ENCODE results near the gene METTL9.
"Not testable (repeated sequence)": the region's sequence is repeated elsewhere in the genome, so short reads cannot be mapped to it uniquely, and the experiment has no call there.

The METTL9 gene

DNA sequence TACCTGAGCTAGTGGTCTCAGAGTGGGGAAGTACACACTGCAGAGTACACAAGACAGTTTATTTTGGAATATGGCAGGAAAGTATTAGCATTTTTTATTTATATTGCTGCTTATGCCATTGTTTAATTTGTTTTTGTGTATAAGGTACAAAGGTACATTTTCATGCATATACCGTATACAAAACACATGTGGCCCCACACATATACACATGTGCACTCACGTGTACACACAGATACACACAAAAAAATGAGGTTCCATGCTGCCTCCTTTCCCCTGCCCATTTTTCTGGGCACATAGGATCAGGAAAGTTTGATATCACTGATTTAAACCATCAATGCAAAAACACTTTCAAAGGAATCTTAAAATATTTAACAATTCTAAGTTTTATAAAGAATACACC is 40.1 kb downstream of the METTL9 start:
- no peak for DNase-seq

DNA sequence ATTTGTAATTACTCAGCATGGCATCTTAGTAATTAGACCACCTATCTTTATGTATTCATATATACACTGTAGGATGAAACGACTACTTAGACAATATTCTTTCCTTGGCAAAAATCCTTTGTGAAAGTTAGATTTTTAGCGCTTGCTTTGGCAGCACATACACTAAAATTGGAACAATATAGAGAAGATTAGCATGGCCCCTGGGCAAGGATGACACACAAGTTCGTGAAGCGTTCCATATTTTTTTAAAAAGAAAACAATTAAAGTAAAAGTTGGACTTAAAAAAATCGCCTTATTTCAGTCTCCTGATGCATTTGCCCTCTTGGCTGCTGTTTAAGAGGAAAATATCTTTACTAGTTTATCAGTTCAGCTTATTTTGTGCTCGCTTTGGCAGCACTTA is 42.5 kb downstream of the METTL9 start:
- no peak for DNase-seq

GRCh38 chr16:21642861-21643260 is 43.5 kb downstream of the METTL9 start:
- DNase-seq = no peak

DNA sequence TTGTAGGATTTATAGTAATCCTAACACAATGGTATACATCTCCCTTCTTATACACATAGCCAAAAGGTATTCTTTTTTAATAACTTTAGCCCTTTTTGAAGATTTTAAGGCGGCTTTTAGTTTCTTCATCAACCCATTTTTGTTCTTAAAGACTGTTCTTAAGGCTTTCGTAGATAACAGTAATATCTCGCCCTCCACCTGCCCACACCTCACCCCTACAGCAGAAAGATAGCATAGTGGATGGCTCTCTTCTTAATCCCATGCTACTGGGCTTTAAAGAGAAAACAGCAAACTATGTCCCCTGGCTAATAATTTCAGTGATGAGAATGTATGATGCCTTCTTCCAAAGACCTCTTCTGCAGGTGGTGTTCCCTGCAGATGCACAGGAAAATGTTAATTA is 44.4 kb downstream of the METTL9 start:
- no peak for DNase-seq

- no peak for DNase-seq
Observed at GRCh38 chr16:21644674-21645073, 45.3 kb downstream of the METTL9 start.

GRCh38 chr16:21645261-21645721 is 45.9 kb downstream of the METTL9 start:
- no peak for DNase-seq

DNA sequence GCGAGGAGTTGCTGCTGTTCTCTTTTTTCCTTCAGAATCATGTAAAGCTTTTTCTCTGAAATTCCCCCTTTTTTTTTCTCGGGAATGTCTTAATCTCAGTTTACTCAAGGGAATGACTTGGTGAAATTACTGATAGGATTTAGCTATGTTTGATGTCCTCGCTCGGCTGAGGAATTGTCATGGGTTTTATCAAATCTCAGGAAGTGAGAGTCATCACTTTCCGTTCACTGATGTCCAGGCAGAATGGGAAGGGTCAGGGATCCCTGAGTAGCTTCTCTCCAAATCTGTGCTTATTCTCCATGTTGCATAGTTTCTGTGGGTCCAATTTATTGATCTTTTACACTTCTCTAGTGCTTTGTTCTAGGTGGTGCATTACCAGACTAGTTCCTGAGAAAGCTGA is 46.7 kb downstream of the METTL9 start:
- no peak for DNase-seq

DNA sequence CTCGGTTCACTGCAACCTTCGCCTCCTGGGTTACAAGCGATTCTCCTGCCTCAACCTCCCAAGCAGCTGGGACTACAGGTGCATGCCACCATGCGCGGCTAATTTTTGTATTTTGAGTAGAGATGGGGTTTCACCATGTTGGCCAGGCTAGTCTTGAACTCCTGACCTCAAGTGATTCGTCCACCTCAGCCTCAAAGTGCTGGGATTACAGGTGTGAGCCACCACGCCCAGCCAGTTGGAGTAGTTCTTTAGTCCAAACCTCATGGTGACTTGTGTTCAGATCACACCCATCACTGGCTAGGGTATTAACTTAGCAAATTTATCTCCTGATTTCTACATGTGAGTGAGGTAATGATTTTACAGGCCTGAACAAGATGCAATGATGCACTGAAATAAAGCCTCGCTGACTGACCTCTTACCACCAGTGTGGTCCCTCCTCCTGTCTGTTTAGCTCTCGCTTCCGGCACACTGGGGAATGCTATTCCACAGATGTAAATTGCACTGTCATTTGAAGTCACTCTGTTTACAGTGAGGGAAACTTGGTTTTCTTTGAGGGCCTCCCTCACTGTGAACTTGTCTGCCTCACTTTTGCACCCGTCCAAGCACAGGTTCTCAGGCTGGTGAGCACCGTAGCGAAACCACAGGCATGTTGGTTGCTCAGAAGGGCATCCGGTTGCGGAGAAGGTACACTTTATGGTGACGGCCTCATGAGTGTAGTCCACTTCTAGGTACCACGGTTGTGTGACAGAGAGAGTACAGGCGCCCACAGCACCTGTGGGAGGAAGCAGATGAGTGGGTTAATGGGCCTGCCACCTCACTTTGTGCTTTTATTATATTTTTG is 47.6 kb downstream of the METTL9 start:
- no peak for DNase-seq

DNA sequence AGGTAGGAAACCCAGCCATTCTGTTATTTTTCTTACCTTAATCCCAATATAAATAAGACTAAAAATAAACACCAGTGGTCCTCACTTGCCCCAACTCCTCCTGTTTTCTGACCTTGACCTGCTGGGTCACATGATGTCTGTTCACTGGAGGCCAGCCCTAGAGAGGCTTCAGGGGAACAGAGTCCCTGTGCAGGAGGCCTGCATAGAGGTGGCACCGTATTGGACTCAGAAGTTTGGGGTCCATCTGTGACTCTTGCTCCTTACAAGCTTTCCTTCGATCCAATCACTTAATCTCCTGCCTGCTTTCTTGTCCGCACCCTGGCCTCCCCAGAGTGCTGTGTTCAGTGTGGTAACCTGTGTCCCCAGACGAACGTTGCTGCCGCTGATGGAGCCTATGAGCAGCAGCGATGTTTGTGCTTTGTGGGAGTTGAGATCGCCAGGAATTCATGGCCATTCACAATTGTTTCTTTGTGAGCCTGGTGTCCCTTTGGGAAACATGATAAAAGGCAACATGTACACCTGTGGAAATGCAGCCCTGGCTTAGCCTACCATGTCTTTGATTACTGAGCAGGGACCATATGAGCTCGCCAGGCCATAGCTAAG is 48.3 kb downstream of the METTL9 start:
- no peak for DNase-seq

GRCh38 chr16:21649826-21650406 is 50.5 kb downstream of the METTL9 start:
- DNase-seq = not testable (repeated sequence)

- no peak for DNase-seq
Observed at GRCh38 chr16:21650521-21650920, 51.1 kb downstream of the METTL9 start.

DNA sequence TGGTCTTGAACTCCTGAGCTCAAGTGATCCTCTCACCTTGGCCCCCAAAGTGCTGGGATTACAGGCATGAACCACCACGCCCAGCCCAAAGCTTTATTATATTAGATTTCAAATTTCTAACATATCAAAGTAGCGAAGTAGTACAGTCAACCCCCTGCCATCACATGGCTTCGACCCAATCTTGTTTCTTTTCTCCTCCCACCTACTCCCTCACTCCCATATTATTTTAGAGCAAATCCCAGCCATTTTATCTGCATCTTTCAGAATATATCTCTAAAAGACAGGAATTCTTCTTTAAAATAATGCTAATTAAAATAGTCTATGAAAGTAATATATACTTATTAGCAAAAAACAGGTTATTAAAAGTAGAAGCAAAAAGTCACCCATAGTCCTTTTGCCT is 52.1 kb downstream of the METTL9 start:
- DNase-seq = no peak

DNA sequence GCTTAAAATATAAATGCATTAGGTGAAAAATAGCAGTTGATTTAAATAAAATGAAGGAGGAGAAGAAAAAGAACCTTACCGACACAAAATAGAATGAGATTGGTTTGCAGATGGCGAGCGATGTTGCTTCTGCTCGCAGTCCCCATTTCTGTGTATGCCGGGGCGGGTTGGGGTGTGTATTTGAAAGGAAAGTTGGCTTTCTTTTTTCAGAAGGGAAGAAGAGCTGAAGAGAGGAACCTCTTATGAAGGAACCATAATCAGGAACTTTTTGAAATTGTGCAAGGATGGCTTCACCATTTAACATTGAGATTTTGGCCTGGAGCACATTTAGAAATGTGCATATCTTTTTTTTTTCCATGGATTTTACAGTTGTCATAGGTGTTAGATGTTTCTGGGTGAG is 53.1 kb downstream of the METTL9 start, which contains the start of gene IGSF6:
Gene IGSF6 (minus strand): TSS at position 156 of the 400 bp plus-strand sequence. CDS start 10 bp downstream, at position 146.
- no peak for DNase-seq

- no peak for DNase-seq
Observed at GRCh38 chr16:21653571-21653970, 54.2 kb downstream of the METTL9 start.

DNA sequence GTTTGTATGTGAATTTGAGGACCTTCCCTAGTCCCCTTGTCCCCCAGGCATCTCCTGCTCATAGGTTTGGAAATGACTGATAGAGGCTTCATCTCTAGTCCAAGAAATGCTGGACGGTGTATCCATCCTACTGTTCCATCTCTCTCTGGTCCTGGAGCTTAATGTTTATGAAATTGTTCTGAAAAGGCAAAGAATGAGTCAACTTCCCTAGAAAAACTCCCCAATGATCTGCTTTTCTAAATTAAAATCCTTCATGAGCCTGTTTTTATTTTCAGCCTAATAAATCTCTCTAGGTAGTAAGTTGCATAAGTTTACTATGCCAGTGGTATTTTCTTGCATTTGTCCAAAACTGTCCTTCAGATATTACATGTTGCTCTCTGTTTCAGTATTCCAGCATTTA is 55.1 kb downstream of the METTL9 start:
- no peak for DNase-seq

- DNase-seq = no peak
Observed at GRCh38 chr16:21654881-21655280, 55.5 kb downstream of the METTL9 start.

GRCh38 chr16:21656795-21657768 is 57.7 kb downstream of the METTL9 start:
- peak; percentile 57 for DNase-seq

- no peak for DNase-seq
Observed at GRCh38 chr16:21659124-21659523, 59.7 kb downstream of the METTL9 start.

GRCh38 chr16:21663889-21664647 is 64.7 kb downstream of the METTL9 start, which contains the start of gene OTOA:
TSS of gene OTOA (plus strand) at chr16:21663968. CDS start at chr16:21678515, 14,547 bp downstream.
- no peak for DNase-seq

GRCh38 chr16:21664801-21665492 is 65.6 kb downstream of the METTL9 start:
- no peak for DNase-seq

GRCh38 chr16:21666772-21667171 is 67.4 kb downstream of the METTL9 start:
- DNase-seq = no peak
